PFSK-1 (cell line): ENCODE measurements around the gene TTLL11.

Experiments
- POLR2AphosphoS5 ChIP-seq: IDR thresholded peaks from 2 replicates; pipeline ENCODE4 v1.6.1; 2012; ENCODE audit warnings: low read depth, mild to moderate bottlenecking, control low read depth, low read length, moderate library complexity
- SIN3A ChIP-seq: IDR thresholded peaks from 2 replicates; pipeline ENCODE4 v1.6.1; 2012; ENCODE audit warnings: mild to moderate bottlenecking, low read length, moderate library complexity, borderline replicate concordance; ENCODE audit not compliant: insufficient read depth
- TAF1 ChIP-seq: IDR thresholded peaks from 2 replicates; pipeline ENCODE4 v1.6.1; 2012; ENCODE audit warnings: low read length, control low read depth, borderline replicate concordance; ENCODE audit not compliant: insufficient read depth
- TF ChIP-seq, protein P1 (sequence below), 2 experiments: IDR thresholded peaks; 2 replicates each; pipeline versions ENCODE4 v1.6.1 to v1.8.0; 2011 to 2012; ENCODE audit warnings: low read depth in 2 of 2, low read length in 2 of 2, control low read depth in 1 of 2, inconsistent platforms in 1 of 2, mild to moderate bottlenecking in 1 of 2, moderate library complexity in 1 of 2; ENCODE audit not compliant: insufficient read depth in 1 of 2

DNA sequence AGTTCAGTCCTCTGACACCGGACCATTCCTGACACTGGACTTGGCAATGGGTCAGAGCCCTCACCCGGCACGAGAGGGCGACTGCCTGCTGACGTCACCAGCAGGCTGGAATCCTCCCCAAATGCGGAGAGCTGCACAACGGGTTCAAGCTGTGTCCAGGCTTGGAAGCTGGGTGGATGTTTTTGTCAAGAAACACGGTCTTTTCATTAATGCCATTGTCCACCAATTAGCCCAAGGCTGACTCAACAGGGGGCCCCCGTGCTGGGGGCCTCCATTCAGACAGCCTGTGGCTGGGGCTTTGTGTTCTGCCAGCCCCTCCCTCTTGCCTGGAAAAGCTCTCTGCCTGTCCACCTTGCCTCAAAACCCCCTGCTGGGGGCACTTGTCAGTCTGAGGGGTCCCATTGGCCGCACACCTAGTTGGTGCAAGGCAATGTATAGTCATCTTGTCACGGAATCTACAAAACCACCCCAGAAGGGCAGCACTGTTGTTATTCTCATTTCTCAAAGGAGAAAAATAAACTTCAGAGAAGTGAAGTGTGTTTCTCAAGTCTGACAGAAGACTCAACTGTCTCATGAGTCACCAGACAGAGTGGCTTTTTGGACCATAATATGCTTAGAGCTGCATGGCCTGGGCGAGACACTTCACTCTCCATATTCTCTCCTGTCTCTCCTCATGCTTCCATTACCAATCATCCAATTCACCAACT is 41.9 kb upstream of the TTLL11 start:
- TF ChIP-seq, protein P1, sequence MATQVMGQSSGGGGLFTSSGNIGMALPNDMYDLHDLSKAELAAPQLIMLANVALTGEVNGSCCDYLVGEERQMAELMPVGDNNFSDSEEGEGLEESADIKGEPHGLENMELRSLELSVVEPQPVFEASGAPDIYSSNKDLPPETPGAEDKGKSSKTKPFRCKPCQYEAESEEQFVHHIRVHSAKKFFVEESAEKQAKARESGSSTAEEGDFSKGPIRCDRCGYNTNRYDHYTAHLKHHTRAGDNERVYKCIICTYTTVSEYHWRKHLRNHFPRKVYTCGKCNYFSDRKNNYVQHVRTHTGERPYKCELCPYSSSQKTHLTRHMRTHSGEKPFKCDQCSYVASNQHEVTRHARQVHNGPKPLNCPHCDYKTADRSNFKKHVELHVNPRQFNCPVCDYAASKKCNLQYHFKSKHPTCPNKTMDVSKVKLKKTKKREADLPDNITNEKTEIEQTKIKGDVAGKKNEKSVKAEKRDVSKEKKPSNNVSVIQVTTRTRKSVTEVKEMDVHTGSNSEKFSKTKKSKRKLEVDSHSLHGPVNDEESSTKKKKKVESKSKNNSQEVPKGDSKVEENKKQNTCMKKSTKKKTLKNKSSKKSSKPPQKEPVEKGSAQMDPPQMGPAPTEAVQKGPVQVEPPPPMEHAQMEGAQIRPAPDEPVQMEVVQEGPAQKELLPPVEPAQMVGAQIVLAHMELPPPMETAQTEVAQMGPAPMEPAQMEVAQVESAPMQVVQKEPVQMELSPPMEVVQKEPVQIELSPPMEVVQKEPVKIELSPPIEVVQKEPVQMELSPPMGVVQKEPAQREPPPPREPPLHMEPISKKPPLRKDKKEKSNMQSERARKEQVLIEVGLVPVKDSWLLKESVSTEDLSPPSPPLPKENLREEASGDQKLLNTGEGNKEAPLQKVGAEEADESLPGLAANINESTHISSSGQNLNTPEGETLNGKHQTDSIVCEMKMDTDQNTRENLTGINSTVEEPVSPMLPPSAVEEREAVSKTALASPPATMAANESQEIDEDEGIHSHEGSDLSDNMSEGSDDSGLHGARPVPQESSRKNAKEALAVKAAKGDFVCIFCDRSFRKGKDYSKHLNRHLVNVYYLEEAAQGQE (IDR thresholded peaks at IDR 0.05; ENCODE audit: insufficient read depth in 1 of 2, low read depth in 2 of 2, low read length in 2 of 2): no peak
- TF ChIP-seq POLR2AphosphoS5 (no peak), TAF1 (no peak), SIN3A (no peak)
